IPS-18c (cell line): ENCODE results near the gene MAP2K2.

ENCODE experiments used
- H3K4me3 ChIP-seq: 2 replicates; pipeline ENCODE4 v1.7.0; 2013; ENCODE audit warnings: low read depth, mild to moderate bottlenecking, low read length, moderate library complexity; ENCODE audit not compliant: insufficient read depth
- H3K9me3 ChIP-seq: one replicate; pipeline ENCODE4 v1.6.1; 2013; ENCODE audit warnings: mild to moderate bottlenecking, low read length, moderate library complexity; ENCODE audit not compliant: control insufficient read depth, insufficient read depth

The MAP2K2 gene

GRCh38 chr19:4059891-4060620, 63.9 kb downstream of the MAP2K2 start:
- no peak overlapping the region for H3K4me3 ChIP-seq
- H3K9me3 ChIP-seq, result peaks cover 3% of the 10 kb centered on the region

DNA sequence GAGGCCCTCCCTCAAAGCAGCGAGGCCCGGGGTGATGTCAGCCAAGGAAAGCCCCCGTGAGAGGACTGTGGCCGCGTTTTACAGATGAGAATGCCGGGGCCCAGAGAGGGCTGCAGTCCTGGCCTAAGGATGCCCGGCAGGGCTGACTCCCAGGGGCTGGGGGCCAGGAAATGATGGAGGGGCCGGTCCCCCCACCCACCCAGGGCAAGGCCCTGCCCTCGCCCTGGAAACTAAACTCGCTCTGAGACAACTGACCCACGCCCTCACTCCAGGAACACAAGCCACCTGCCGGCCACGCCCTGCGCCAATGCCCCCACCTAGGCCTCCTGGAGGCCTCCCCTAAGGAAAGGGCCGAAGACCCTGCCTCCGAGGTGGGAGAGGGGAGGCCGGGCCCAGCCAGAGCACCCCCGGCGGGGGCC, 64.5 kb downstream of the MAP2K2 start:
- H3K9me3 ChIP-seq, result peaks cover 3% of the 10 kb centered on the region
- H3K4me3 ChIP-seq, result no peak overlapping the region

DNA sequence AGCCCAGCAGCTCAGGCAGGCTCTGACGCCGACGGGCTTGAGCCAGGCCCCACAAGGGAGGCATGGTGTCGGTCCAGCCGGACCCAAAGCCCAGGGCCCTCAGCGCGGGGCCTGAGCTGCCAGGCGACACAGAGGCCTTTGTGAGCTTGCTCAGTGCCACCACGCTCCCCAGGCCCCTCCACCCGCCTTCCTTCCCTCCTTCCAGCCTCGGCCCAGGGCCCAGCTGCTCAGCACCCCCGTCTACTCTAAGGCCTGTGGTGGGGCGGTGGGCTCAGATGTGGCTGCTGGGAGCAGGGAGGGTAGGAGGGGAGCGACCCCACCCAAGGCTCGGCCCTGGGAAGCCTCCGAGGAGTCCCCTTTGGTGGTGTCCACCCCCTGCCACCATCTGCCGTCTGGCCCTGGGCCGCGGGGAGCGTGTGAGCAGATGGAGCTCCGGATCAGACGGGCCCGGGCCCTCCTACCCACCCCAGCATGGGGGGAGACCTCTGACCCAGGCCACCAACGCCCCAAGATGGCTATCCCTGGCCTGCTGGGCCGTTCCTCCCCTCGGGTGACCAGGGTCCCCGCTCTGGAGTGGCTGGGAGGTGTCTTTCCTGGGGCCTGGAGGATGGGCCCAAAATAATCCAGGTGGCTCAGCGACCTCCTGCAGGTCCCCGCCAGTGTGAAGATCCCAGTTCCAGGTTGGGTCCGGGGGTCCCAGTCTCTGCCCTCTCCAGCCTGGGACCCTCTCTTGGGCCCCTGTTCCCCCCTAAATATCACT, 65.0 kb downstream of the MAP2K2 start:
- Histone ChIP-seq H3K9me3 (peaks cover 3% of the 10 kb centered on the region), H3K4me3 (no peak overlapping the region)

GRCh38 chr19:4057931-4058692, 65.8 kb downstream of the MAP2K2 start:
- H3K9me3 ChIP-seq, result peaks cover 3% of the 10 kb centered on the region
- H3K4me3 ChIP-seq, result no peak overlapping the region

DNA sequence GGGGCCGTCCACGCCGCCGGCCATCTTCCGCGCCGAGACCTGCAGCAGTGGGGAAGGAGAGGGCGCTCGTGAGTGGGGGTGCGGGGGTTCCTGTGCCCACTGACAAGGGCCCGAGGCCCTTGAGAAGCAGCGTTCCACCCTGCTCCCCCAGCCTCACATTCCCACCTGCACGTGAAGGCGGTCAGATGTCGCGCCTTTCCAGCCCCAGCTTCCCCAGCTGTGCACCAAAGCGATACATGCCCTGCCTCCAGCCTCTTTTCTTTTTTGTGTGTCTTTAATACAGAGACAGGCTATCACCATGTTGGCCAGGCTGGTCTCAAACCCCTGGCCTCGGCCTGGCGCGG, 68.7 kb downstream of the MAP2K2 start:
- H3K4me3 ChIP-seq, result no peak overlapping the region
- H3K9me3 ChIP-seq, result peaks cover 3% of the 10 kb centered on the region

DNA sequence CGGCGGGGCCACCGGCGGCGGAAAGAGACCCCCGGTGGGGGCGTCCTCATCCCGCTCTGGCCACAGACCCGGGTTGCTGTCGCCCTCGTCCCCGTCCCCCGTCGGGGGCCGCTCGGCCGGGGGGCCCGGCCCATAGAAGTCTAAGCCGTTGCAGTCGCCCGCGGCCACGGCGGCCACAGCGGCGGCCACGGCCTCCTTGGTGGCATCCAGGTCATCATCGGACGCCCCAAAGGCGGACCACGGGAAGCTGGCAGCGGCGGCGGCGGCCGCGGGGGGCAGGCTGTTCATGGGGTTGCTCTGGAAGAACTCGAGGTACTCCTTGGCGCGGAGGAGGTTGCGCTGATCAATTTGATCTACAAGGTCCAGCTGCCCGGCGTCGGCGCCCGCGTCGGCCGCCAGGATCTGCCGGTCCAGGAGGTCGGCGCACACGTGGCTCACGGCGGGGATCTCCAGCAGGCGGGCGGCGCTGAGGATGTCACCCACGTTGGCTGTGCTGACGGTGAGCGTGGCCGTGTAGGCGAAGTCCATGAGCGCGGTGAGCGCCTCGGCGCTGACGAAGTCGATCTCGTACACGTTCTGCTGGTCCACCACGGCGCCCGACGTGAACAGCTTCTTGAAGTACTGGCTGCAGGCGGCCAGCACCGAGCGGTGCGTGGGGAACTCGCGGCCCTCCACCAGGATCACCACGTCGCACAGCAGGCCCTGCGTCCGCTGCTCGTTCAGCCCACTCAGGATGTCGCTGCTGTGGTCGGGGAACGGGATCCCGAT, 69.3 kb downstream of the MAP2K2 start:
- Histone ChIP-seq H3K9me3 (peaks cover 3% of the 10 kb centered on the region), H3K4me3 (no peak overlapping the region)

- H3K4me3 ChIP-seq, result no peak overlapping the region
Observed at GRCh38 chr19:4053423-4054324, 70.2 kb downstream of the MAP2K2 start.

DNA sequence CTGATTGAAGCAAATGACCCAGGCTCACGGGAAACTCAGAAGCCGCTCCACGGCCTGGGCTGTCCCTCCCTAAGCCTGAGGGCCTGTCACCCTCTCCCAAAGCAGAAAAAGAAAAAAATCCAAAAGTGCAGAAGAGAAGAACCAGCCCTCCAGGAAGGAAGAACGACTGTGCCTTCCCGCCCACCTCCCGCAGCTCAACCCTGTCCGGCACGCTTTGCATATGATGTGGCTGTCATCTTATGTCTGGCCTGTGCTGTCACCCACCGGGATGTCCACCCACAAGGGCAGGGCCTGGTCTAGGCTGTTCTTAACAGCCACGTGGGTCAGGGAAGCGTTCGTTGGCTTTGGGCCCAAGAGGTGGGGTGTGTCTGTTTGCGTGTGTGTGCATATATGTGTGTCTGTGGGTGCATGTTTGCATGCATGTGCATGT, 70.9 kb downstream of the MAP2K2 start:
- Histone ChIP-seq H3K9me3 (peaks cover 3% of the 10 kb centered on the region), H3K4me3 (no peak overlapping the region)

More at GRCh38 chr19:4053423-4054324, 70.2 kb downstream of the MAP2K2 start:
- H3K9me3 ChIP-seq, result peaks cover 3% of the 10 kb centered on the region

GRCh38 chr19:4052114-4052992, 71.6 kb downstream of the MAP2K2 start:
- Histone ChIP-seq H3K4me3 (no peak overlapping the region), H3K9me3 (no peaks in the 10 kb centered on the region)

DNA sequence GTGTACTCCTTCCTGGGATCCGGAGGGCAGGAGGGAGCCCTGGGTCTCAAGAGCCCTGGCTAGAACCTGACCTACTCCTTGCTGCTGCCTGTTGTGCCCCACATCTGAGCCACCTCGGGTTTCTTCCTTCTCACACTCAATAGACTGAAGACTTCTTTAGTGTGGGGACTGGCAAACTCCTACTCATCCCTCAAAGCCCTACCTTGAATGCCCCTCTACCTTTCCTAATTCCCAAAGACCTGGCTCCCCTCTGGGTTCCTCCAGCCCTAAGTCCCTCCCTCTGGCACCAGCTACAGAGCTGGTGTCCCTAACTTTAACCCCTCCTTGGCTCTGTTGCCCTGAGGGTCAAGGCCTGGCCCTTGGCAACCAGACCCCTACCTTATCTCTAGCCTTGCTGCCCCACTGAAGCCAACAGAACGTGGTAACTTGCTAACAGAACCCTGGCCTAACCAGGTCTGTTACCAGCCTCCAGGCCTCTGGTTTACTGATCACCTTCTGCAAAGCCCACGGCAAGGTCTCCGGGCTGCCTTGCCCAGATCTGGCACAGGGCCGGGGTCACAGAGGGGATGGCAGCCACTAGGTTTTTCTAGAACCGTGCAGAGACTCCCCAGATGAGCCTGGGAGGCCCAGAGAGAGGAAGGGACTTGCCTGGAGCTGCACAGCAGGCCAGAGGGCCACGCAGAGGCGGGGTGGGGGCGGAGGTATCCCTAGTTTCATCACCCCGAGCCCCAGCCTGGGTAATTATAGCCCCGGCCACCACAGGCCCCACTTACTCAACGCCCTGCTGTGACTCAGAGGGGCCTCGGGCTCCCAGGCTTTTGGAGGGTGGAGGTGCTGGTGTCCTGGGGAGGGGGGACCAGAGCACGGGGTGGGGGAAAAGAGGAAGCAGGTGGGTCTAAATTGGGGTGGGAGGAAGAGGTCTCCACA, 72.5 kb downstream of the MAP2K2 start:
- Histone ChIP-seq H3K9me3 (no peaks in the 10 kb centered on the region), H3K4me3 (no peak overlapping the region)

GRCh38 chr19:4049432-4049831, 74.5 kb downstream of the MAP2K2 start:
- Histone ChIP-seq H3K9me3 (no peaks in the 10 kb centered on the region), H3K4me3 (no peak overlapping the region)

DNA sequence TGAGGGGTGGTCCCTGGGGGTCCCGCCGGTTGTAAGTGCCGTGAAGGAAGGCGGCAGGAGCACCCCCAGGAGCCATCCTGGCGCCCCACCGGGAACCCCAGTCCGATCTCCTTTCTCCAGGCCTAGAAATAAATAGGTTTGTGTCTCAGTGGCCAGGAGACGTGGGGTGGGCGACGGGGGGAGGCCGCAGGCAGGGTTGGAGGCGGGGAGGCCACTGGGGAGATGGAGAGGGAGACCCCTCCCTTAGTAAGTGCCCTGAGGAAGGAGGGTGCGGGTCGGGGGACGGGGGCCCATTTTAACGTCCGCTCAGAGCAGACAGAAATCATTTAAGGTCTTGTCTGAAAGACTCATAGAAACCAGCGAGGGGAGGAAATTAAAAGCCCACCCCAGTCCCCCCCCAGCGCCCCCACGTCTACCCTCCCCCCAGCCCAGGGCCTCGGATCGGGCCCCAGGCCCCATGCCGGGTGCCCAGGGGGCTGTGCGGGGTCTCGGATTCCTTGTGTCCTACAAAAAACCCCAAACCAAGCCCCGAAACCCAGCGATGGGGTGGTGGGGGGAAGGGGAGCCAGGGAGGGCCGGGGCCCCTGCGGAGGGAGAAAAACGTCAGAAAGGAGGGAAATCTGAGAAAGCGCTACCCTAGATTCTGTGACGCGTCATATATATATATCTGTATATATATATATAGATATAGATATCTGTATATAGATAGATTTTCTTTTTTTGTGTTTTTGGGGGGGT, 76.8 kb downstream of the MAP2K2 start:
- Histone ChIP-seq H3K4me3 (no peak overlapping the region), H3K9me3 (no peaks in the 10 kb centered on the region)

DNA sequence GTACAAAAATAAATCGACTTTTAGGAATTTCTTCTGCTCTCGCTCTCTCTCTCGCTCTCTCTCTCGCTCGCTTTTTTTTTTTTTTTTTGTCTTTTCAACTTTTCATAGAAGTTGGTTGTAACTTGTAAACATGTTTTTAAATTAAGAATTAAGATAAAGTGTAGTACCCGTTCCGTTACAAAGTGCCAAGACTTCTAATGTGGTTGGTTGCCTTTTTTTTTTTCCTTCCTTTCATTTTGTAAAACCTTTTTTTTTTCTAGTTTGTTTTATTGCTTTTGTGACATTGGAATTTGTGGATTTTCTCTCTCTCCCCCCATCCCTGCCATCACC, 77.6 kb downstream of the MAP2K2 start:
- H3K9me3 ChIP-seq, result no peaks in the 10 kb centered on the region
- H3K4me3 ChIP-seq, result no peak overlapping the region
